HepG2 (cell line): ENCODE measurements around the gene PCDHGA5. TPM values are rescaled to one million over a fixed set of nuclear protein-coding genes. Genes with fewer than 3 reads are reported as not detected.

Experiments
- ATAC-seq: fragments of 200-7000 bp; cut with Tn5 transposase; 3 replicates; pipeline ENCODE4 v1.9.1; 2020; ENCODE audit warnings: mild to moderate bottlenecking, moderate library complexity
- BruUV-seq: library from RNA; stranded (reverse); fragments of 400-500 nt; replicated peaks from 2 replicates; lab custom pipeline; 2021; lab: Mats Ljungman, UMichigan
- CTCF ChIA-PET: fragments of 300-600 bp; formaldehyde crosslinking; extraction: SDS; loops from one replicate; lab custom pipeline; 2021; ENCODE audit warnings: low total read pairs, inconsistent platforms, low intra/inter-chr PET ratio; lab: Yijun Ruan, JAX
- POLR2A ChIA-PET: fragments of 350-600 bp; sonication (Branson Sonifier 250); formaldehyde crosslinking; loops from one replicate; lab custom pipeline; 2020; ENCODE audit warnings: antibody characterized with exemption, inconsistent platforms; lab: Yijun Ruan, JAX
- DNase-seq: peaks from one replicate; pipeline ENCODE4 v3.0.0-alpha.2; 2015; ENCODE audit warnings: low spot score
- FAIRE-seq: peaks from 3 replicates; lab custom pipeline; 2011; peaks lifted over from hg19 to GRCh38; lab: Jason Lieb, UNC
- H2AFZ ChIP-seq: one replicate; pipeline ENCODE4 v1.6.1; 2011; ENCODE audit warnings: low read length, inconsistent platforms
- H3K27ac ChIP-seq: fragments of 300-600 bp; 3 replicates; pipeline ENCODE4 v1.8.0; 2011; ENCODE audit warnings: mixed run types, mild to moderate bottlenecking, mixed read lengths, low read length, inconsistent platforms; ENCODE audit not compliant: insufficient read depth; ENCODE audit errors: extremely low read length
- H3K27me3 ChIP-seq, 2 experiments: fragments of 200-600 bp in 1 of 2; 2 replicates in 1 of 2; 3 replicates in 1 of 2; pipeline versions ENCODE4 v1.6.0 to v1.8.0; 2011; ENCODE audit warnings: low read length in 2 of 2, mild to moderate bottlenecking in 2 of 2, moderate library complexity in 2 of 2, inconsistent platforms in 1 of 2; ENCODE audit not compliant: insufficient read depth in 2 of 2, control insufficient read depth in 1 of 2
- H3K36me3 ChIP-seq, 2 experiments: fragments of 200-600 bp in 1 of 2; replicated peaks in 1 of 2; 2 replicates in 1 of 2; 3 replicates in 1 of 2; pipeline versions ENCODE4 v1.5.1 to v1.8.0; 2011; ENCODE audit warnings: low read length in 2 of 2, inconsistent platforms in 1 of 2; ENCODE audit not compliant: insufficient read depth in 2 of 2, control insufficient read depth in 1 of 2
- H3K4me1 ChIP-seq: 2 replicates; pipeline ENCODE4 v1.5.1; 2012; ENCODE audit warnings: low read length, inconsistent platforms; ENCODE audit not compliant: insufficient read depth
- H3K4me2 ChIP-seq: 2 replicates; pipeline ENCODE4 v1.6.0; 2011; ENCODE audit warnings: low read depth, low read length, inconsistent platforms
- H3K4me3 ChIP-seq, 3 experiments: fragments of 200-600 bp in 1 of 3; sonication (generic), shearing (Covaris generic) in 1 of 3; replicated peaks in 1 of 3; 2 replicates each; pipeline ENCODE4 v1.5.1; 2011 to 2016; ENCODE audit warnings: low read length in 3 of 3, inconsistent platforms in 2 of 3, low read depth in 2 of 3, mild to moderate bottlenecking in 2 of 3, control low read depth in 1 of 3, mixed read lengths in 1 of 3; ENCODE audit not compliant: insufficient read depth in 1 of 3
- H3K79me2 ChIP-seq: one replicate; pipeline ENCODE4 v1.6.1; 2011; ENCODE audit warnings: low read length, inconsistent platforms; ENCODE audit not compliant: insufficient read depth
- H3K9ac ChIP-seq: 2 replicates; pipeline ENCODE4 v1.6.0; 2011; ENCODE audit warnings: mild to moderate bottlenecking, low read depth, low read length, inconsistent platforms; ENCODE audit not compliant: insufficient read depth
- H3K9me3 ChIP-seq: 2 replicates; pipeline ENCODE4 v1.5.1; 2012; ENCODE audit warnings: mild to moderate bottlenecking, low read length
- H4K20me1 ChIP-seq: 2 replicates; pipeline ENCODE4 v1.6.0; 2011; ENCODE audit warnings: inconsistent platforms, mild to moderate bottlenecking, low read length, moderate library complexity; ENCODE audit not compliant: insufficient read depth
- AKAP8 ChIP-seq: sonication (generic); formaldehyde crosslinking; IDR thresholded peaks from 2 replicates; pipeline ENCODE4 v1.5.1; 2020; ENCODE audit warnings: mild to moderate bottlenecking, missing genetic modification reagents
- ERF ChIP-seq: IDR thresholded peaks from 2 replicates; pipeline ENCODE4 v1.6.1; 2018; ENCODE audit warnings: missing biosample characterization, missing genetic modification reagents
- FOXA1 ChIP-seq, 2 experiments: fragments of 450-650 bp in 1 of 2; sonication (generic) in 1 of 2; formaldehyde crosslinking in 1 of 2; IDR thresholded peaks; 2 replicates each; pipeline versions ENCODE4 v1.4.0 to v1.6.1; 2016 to 2020; ENCODE audit warnings: missing genetic modification reagents in 1 of 2
- FOXK2 ChIP-seq: fragments of 450-650 bp; IDR thresholded peaks from 2 replicates; pipeline ENCODE4 v1.6.1; 2016
- HCFC1 ChIP-seq: fragments of 150-350 bp; IDR thresholded peaks from 2 replicates; pipeline ENCODE4 v1.6.1; 2014; ENCODE audit warnings: low read depth, low read length
- HINFP ChIP-seq: sonication (generic); formaldehyde crosslinking; IDR thresholded peaks from 2 replicates; pipeline ENCODE4 v1.4.0; 2020; ENCODE audit warnings: low read depth, mild to moderate bottlenecking, missing genetic modification reagents
- NFIC ChIP-seq: IDR thresholded peaks from 2 replicates; pipeline ENCODE4 v1.6.1; 2012; ENCODE audit warnings: mild to moderate bottlenecking, low read length, inconsistent platforms
- NR2C2 ChIP-seq: sonication (generic); formaldehyde crosslinking; IDR thresholded peaks from 2 replicates; pipeline ENCODE4 v1.4.0; 2020; ENCODE audit warnings: missing genetic modification reagents, mild to moderate bottlenecking, moderate library complexity, borderline replicate concordance
- SYNCRIP ChIP-seq: fragments of 200-400 bp; formaldehyde crosslinking; IDR thresholded peaks from 2 replicates; pipeline ENCODE4 v1.6.1; 2018; ENCODE audit warnings: mild to moderate bottlenecking, low read depth, low read length; ENCODE audit not compliant: insufficient read depth
- THAP9 ChIP-seq: sonication (generic); formaldehyde crosslinking; IDR thresholded peaks from 2 replicates; pipeline ENCODE4; 2020; ENCODE audit warnings: missing genetic modification reagents, mild to moderate bottlenecking, borderline replicate concordance
- TP53 ChIP-seq: sonication (generic); formaldehyde crosslinking; conservative IDR thresholded peaks from 2 replicates; pipeline ENCODE4 v1.4.0; 2020; ENCODE audit warnings: missing genetic modification reagents
- ZBTB43 ChIP-seq: sonication (generic); formaldehyde crosslinking; conservative IDR thresholded peaks from 2 replicates; pipeline ENCODE4 v1.4.0; 2020; ENCODE audit warnings: missing genetic modification reagents
- ZNF597 ChIP-seq: sonication (generic); formaldehyde crosslinking; IDR thresholded peaks from 2 replicates; pipeline ENCODE4 v1.5.0; 2020; ENCODE audit warnings: missing genetic modification reagents
- WGBS: methylation state at CpG from one replicate; pipeline ENCODE4 v1.1.6; 2017; ENCODE audit warnings: low lambda C conversion rate; 5-methylcytosine and 5-hydroxymethylcytosine counted together
- in situ Hi-C: cut with HindIII; loops from 2 replicates; pipeline ENCODE4 v1.10.0; 2017; ENCODE audit warnings: low pct_unique_long_range_greater_than_20kb; ENCODE audit not compliant: extremely low pct_ligation_motif_present
- intact Hi-C: fragments of 100-400 bp; cut with micrococcal nuclease; formaldehyde crosslinking; loops from one replicate; pipeline ENCODE4 v1.10.0; 2022; ENCODE audit not compliant: unreplicated experiment
- polyA plus RNA-seq, 8 experiments: library from polyadenylated mRNA; depleted of rRNA in 3 of 8; stranded (reverse) in 7 of 8; unstranded in 1 of 8; fragments of >200 nt; fragmentation: Illumina TruSeq in 4 of 8; extraction: Trizol in 4 of 8; gene quantifications; 2 replicates each; pipeline versions ENCODE4 v1.2.1 to v1.2.3, GENCODE V29; 2011 to 2016; ENCODE audit warnings: low read depth in 4 of 8, missing spikeins in 1 of 8, mixed read lengths in 1 of 8; ENCODE audit not compliant: insufficient read depth in 1 of 8
- total RNA-seq, 5 experiments: library from RNA; depleted of rRNA; stranded (reverse); fragments of >200 nt; fragmentation: Illumina TruSeq; extraction: Trizol; gene quantifications; 2 replicates each; pipeline ENCODE4 v1.2.3, GENCODE V29; 2016; ENCODE audit warnings: low read depth in 1 of 5

PCDHGA5 gene
- total and polyA plus RNA-seq, 2 of the 13 experiments (the other 11 are each of a cell fraction or from before 2014, with no cell fraction given) = 0.27 to 0.32 TPM

- TF ChIP-seq ZNF597 (CRISPR knock-in tag) = no peak
- TF ChIP-seq, all 625 proteins: peak for 0
Observed at GRCh38 chr5:141409598-141410306, 45.8 kb downstream of the PCDHGA5 start (continued).

- Histone ChIP-seq H2AFZ (no peak overlapping the region), H3K4me1 (no peaks in the 10 kb centered on the region), H4K20me1 (no peaks in the 10 kb centered on the region), H3K4me2 (no peak overlapping the region), H3K4me3 (no peak overlapping the region), H3K27me3 (no peaks in the 10 kb centered on the region), H3K9me3 (no peaks in the 10 kb centered on the region; the same call in 1 of the 2 replicates), H3K79me2 (no peaks in the 10 kb centered on the region), H3K36me3 (no peaks in the 10 kb centered on the region), H3K27ac (no peak overlapping the region), H3K9ac (no peak overlapping the region)
- 51% methylated on average over 3 of the region's 3 CpGs for WGBS
- intact Hi-C loops (no loop called here), in situ Hi-C loops (no loop called here)
- BruUV-seq = no TSS peak
- DNase-seq (no peak), ATAC-seq (no peak), FAIRE-seq (no peak)
- no peak for TF ChIP-seq TP53 (CRISPR knock-in tag)
- no peak for TF ChIP-seq SYNCRIP
- no peak for TF ChIP-seq NR2C2
- TF ChIP-seq FOXA1 (IDR thresholded peaks at IDR 0.05) = no peak
- TF ChIP-seq FOXA1 (CRISPR knock-in tag; IDR thresholded peaks at IDR 0.05) = no peak
- TF ChIP-seq NFIC = no peak
- TF ChIP-seq FOXK2 = no peak
- no peak for TF ChIP-seq HCFC1
- no peak for TF ChIP-seq ZBTB43 (CRISPR knock-in tag)
- no peak for TF ChIP-seq ERF
- no peak for TF ChIP-seq THAP9 (CRISPR knock-in tag)
- TF ChIP-seq HINFP (CRISPR knock-in tag) = no peak
- TF ChIP-seq AKAP8 (CRISPR knock-in tag) = no peak
- CTCF ChIA-PET = no interaction called here
- POLR2A ChIA-PET = no interaction called here
Observed at GRCh38 chr5:141411575-141411974, 47.6 kb downstream of the PCDHGA5 start.
